GM12874 (cell line): Measurements from ENCODE around the gene BGLAP.

Source experiments
- TF ChIP-seq, protein P1 (sequence below): IDR thresholded peaks from 2 replicates; pipeline ENCODE4 v1.5.1; 2011; ENCODE audit warnings: low read depth, mild to moderate bottlenecking, control low read depth, low read length, moderate library complexity; ENCODE audit not compliant: insufficient read depth

Gene BGLAP

DNA sequence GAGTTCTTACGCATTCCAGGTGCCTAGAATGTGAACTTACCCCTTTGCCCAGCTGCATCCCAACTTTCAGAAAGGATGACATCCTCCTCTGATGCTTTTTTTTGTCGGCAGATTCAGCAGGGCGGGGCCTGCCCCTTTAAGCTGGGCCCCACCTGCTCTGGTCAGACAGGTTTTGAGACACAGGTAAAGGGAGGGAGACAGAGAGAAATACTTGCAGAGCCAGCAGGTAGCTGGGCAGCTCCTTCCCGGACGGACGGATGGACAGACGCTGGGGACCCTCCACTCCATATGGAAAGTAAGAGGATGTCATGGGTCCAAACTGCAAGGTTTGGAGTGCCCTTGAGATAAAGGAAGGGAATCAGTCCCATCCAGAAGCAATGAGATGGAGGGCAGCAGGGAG is 42.1 kb downstream of the BGLAP start, which contains the start of gene TMEM79:
TMEM79 (plus strand) TSS at position 214 of the 400 bp plus-strand sequence. CDS start 902 bp downstream, outside the sequence.
- TF ChIP-seq, protein P1, sequence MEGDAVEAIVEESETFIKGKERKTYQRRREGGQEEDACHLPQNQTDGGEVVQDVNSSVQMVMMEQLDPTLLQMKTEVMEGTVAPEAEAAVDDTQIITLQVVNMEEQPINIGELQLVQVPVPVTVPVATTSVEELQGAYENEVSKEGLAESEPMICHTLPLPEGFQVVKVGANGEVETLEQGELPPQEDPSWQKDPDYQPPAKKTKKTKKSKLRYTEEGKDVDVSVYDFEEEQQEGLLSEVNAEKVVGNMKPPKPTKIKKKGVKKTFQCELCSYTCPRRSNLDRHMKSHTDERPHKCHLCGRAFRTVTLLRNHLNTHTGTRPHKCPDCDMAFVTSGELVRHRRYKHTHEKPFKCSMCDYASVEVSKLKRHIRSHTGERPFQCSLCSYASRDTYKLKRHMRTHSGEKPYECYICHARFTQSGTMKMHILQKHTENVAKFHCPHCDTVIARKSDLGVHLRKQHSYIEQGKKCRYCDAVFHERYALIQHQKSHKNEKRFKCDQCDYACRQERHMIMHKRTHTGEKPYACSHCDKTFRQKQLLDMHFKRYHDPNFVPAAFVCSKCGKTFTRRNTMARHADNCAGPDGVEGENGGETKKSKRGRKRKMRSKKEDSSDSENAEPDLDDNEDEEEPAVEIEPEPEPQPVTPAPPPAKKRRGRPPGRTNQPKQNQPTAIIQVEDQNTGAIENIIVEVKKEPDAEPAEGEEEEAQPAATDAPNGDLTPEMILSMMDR, result no peak

DNA sequence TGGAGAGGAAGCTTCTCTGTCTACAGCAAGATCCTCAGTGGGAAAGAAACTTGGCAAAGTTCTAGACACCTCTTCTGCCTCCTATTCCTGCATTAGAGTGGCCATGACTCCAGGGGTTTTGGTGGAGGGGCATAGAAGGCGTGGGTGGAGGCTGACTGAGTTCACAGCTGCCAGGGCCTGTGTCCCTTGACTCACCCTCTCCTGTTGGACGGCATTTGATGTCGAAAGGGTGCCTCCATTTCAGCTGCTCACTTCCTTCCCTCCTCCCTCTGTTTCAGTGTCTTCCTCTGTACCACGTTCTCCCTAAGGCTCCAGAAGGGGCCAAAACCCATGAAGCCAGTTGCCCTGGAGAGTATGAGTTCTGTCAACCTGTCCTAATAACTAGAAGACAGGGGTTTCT is 42.8 kb downstream of the BGLAP start:
- TF ChIP-seq, protein P1, result no peak

DNA sequence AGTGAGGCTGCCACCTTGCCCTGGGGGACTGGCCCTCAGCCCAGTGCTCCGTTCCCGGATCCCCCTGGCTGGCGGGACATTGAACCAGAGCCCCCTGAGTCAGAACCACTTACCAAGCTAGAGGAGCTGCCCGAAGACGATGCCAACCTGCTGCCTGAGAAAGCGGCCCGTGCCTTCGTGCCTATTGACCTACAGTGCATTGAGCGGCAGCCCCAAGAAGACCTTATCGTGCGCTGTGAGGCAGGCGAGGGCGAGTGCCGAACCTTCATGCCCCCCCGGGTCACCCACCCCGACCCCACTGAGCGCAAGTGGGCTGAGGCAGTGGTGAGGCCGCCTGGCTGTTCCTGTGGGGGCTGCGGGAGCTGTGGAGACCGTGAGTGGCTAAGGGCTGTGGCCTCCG is 43.5 kb downstream of the BGLAP start:
- TF ChIP-seq, protein P1, result no peak

DNA sequence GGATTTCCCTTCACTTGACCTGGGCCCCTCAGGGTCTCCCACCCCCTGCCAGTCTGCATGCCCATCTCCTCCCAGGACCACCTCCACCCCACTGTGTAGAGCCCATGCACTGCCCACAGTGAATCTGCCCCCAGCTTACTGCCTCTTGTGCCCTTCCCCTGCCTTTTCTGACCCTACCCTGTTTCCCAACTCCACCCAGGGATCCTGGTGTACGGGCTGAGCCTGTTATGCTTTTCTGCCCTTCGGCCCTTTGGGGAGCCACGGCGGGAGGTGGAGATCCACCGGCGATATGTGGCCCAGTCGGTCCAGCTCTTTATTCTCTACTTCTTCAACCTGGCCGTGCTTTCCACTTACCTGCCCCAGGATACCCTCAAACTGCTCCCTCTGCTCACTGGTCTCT is 44.1 kb downstream of the BGLAP start:
- TF ChIP-seq, protein P1, result no peak

DNA sequence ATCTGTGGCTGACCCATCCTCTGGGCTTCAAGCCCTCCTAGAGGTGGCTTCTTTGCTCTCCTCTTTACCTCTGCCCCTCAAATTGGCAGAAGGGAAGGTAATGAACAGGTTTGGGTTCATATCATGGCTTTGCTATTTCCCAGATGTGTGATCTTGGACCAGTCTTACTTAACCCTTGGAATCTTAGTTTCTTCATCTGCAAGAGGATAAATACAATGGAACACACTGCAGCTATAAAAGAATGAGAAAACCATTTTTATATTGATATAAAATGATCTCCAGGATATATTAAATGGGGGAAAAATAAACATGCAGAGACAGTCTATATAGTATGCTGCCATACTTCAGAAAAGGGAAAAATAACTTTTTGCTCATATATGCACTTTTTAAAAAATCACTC is 47.9 kb downstream of the BGLAP start:
- TF ChIP-seq, protein P1, result no peak

DNA sequence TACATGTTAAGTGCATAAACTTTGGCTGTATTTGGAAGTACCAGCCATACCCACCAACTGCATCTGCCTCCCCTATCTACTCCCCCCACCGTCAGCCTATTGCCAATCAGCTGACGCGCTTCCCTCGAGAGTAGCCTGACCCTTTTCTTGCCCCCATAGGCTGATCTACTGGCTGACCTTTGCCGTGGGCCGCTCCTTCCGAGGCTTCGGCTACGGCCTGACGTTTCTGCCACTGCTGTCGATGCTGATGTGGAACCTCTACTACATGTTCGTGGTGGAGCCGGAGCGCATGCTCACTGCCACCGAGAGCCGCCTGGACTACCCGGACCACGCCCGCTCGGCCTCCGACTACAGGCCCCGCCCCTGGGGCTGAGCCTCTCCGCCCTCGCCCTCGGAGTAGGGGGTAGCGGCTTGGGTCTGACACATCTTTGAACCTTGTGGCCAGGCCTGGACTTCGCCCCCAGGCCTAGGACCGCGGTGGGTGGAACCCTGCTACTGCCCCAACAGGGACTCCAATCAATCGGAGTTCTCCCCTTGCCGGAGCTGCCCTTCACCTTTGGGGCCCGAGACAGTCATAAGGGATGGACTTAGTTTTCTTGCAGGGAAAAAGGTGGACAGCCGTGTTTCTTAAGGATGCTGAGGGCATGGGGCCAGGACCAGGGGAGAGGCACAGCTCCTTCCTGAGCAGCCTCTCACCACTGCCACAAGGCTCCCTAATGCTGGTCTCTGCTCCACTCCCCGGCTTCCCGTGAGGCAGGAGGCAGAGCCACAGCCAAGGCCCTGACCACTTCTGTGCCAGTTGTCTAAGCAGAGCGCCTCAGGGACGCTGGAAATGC is 49.5 kb downstream of the BGLAP start:
- TF ChIP-seq, protein P1, result no peak
